ENCODE results near the gene RNF144B.
"Not testable (repeated sequence)": the region's sequence is repeated elsewhere in the genome, so short reads cannot be mapped to it uniquely, and the experiment has no call there.

RNF144B gene
- 2.7 to 5.9 (median 4.2) reads per million in 4 donors for total RNA-seq

- peak; percentile 10 to 65 (median 36) for DNase-seq
These were observed at the start of gene RNF144B for GRCh38 chr6:18387061-18387721. Gene RNF144B (plus strand): TSS chr6:18387350. CDS start chr6:18399535, 12,185 bp downstream.

- no peak for DNase-seq
These were observed 47.6 kb upstream of the RNF144B start for GRCh38 chr6:18339599-18339998.

- DNase-seq, result no peak
These were observed 46.2 kb upstream of the RNF144B start for GRCh38 chr6:18340781-18341551.

GRCh38 chr6:18342223-18342622 is 44.9 kb upstream of the RNF144B start:
- DNase-seq, result no peak

- peak in 1 of 5 donors; percentile 29 for DNase-seq
These were observed 43.4 kb upstream of the RNF144B start for GRCh38 chr6:18343741-18344140.

- DNase-seq, result no peak
These were observed 40.1 kb upstream of the RNF144B start for GRCh38 chr6:18347021-18347577.

GRCh38 chr6:18347866-18348265 is 39.3 kb upstream of the RNF144B start:
- no peak for DNase-seq

GRCh38 chr6:18349386-18349785 is 37.8 kb upstream of the RNF144B start:
- DNase-seq, result no peak

GRCh38 chr6:18350271-18350670 is 36.9 kb upstream of the RNF144B start:
- DNase-seq, result no peak

GRCh38 chr6:18350712-18351111 is 36.4 kb upstream of the RNF144B start:
- DNase-seq, result no peak

GRCh38 chr6:18352001-18352400 is 35.1 kb upstream of the RNF144B start:
- no peak for DNase-seq

- DNase-seq, result no peak
These were observed 34.3 kb upstream of the RNF144B start for GRCh38 chr6:18352842-18353241.

- DNase-seq, result no peak
These were observed 33.9 kb upstream of the RNF144B start for GRCh38 chr6:18353251-18353650.

GRCh38 chr6:18357546-18357945 is 29.6 kb upstream of the RNF144B start:
- DNase-seq, result not testable (repeated sequence)

- DNase-seq, result no peak
These were observed 27.8 kb upstream of the RNF144B start for GRCh38 chr6:18359237-18359885.

GRCh38 chr6:18360188-18360587 is 27.0 kb upstream of the RNF144B start:
- no peak for DNase-seq

- no peak for DNase-seq
These were observed 25.0 kb upstream of the RNF144B start for GRCh38 chr6:18362058-18362561.

- DNase-seq, result no peak
These were observed 23.4 kb upstream of the RNF144B start for GRCh38 chr6:18363746-18364145.

GRCh38 chr6:18364561-18364960 is 22.6 kb upstream of the RNF144B start:
- not testable (repeated sequence) for DNase-seq

- DNase-seq, result no peak
These were observed 19.8 kb upstream of the RNF144B start for GRCh38 chr6:18367371-18367770.

GRCh38 chr6:18368277-18369105 is 18.7 kb upstream of the RNF144B start:
- no peak for DNase-seq

GRCh38 chr6:18371010-18371409 is 16.1 kb upstream of the RNF144B start:
- no peak for DNase-seq

Data from T-helper 1 cell (primary cell).